HAP-1 (cell line): ENCODE data around the gene KRT80.

Experiments used
- DNase-seq, 2 experiments: peaks; one replicate each; pipeline ENCODE4 v3.0.0-alpha.2; 2016 to 2020; ENCODE audit warnings: low spot score in 2 of 2
- H3K27me3 ChIP-seq: fragments of 250-450 bp; sonication (Bioruptor Pico); 2 replicates; pipeline ENCODE4 v1.5.1; 2020; ENCODE audit warnings: low read depth, mild to moderate bottlenecking, moderate library complexity
- H3K36me3 ChIP-seq: fragments of 250-450 bp; sonication (Bioruptor Pico); replicated peaks from 2 replicates; pipeline ENCODE4 v1.5.1; 2020; ENCODE audit warnings: mild to moderate bottlenecking
- H3K4me1 ChIP-seq: fragments of 250-450 bp; sonication (Bioruptor Pico); 2 replicates; pipeline ENCODE4 v1.5.1; 2020; ENCODE audit warnings: mild to moderate bottlenecking
- H3K4me3 ChIP-seq: fragments of 250-450 bp; sonication (Bioruptor Pico); 2 replicates; pipeline ENCODE4 v1.5.1; 2020; ENCODE audit warnings: mild to moderate bottlenecking, moderate library complexity
- H3K9me3 ChIP-seq: fragments of 250-450 bp; sonication (Bioruptor Pico); 2 replicates; pipeline ENCODE4 v1.5.1; 2020; ENCODE audit warnings: mild to moderate bottlenecking, moderate library complexity
- in situ Hi-C: fragments of 300-500 bp; cut with MboI; formaldehyde crosslinking; loops from 3 replicates; pipeline ENCODE4 v1.14.3; 2020; ENCODE audit warnings: low sequenced_read_pairs, inconsistent platforms, mixed read lengths

The KRT80 gene

DNA sequence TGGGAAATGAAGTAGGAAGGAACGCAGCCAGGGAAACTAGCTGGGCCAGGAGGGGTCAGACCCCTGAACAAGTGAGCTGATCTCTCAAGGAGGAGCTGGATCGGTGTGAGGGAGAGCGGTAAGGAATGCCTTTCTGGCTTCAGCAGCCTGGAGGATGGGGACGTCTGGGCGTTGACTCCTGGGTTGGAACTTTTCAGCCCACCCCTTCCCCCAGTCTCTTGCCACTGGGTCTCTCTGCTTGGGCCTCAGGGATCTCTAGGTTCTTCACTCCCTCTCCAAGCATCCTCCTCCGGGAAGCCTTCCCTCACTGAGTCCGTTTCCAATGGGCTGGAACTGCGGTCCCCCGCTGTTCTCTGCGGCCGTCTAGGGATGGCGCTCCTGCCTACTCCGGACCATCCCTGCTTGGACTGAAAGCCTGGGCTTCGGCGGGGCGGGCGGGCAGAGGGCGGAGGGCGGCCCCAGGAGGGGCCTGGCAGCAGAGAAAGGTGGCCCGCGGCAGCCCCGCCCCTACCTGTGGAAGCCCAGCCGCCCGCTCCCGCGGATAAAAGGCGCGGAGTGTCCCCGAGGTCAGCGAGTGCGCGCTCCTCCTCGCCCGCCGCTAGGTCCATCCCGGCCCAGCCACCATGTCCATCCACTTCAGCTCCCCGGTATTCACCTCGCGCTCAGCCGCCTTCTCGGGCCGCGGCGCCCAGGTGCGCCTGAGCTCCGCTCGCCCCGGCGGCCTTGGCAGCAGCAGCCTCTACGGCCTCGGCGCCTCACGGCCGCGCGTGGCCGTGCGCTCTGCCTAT lies 41.1 kb upstream of the KRT80 start, which contains the start of gene KRT7:
KRT7 (plus strand) TSS at position 570 of the 788 bp plus-strand sequence; CDS start at position 624, 54 bp downstream.
- no peak for DNase-seq
- no peaks in the 10 kb centered on the region for H3K36me3 ChIP-seq
- no peaks in the 10 kb centered on the region; the same call in 1 of the 2 replicates for H3K27me3 ChIP-seq
- no peak within 1 kb of the TSS for H3K4me3 ChIP-seq
- H3K4me1 ChIP-seq, result no peaks in the 10 kb centered on the region
- no peaks in the 10 kb centered on the region for H3K9me3 ChIP-seq
- in situ Hi-C loops, result no loop called here

DNA sequence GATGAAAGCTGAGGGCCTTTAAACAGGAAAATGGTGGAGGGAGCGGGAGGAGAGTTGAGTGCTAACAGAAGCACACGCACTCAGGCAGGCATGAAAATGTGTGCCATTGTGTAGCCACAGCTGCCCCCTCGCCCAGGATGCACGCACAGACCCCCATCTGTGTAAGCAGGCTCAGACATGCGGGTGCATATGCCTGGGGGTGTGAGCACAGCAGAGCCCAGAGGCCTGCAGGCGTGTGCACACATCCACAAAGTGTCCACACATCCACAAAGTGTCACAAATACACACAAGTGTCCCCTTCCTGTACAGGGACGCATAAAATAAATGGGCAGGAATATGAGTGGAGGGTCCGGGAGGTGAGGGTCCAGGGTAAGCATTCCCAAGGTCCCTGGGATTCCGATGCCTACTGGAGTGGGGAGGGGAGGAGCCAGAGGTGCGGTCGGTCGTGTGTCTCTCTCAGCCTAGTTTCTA lies 40.4 kb upstream of the KRT80 start:
- DNase-seq, result no peak
- in situ Hi-C loops, result no loop called here
- no peak overlapping the region for H3K4me3 ChIP-seq
- no peaks in the 10 kb centered on the region for H3K4me1 ChIP-seq
- no peaks in the 10 kb centered on the region for H3K9me3 ChIP-seq
- H3K36me3 ChIP-seq, result no peaks in the 10 kb centered on the region
- H3K27me3 ChIP-seq, result peaks cover 3% of the 10 kb centered on the region; the same call in 1 of the 2 replicates

DNA sequence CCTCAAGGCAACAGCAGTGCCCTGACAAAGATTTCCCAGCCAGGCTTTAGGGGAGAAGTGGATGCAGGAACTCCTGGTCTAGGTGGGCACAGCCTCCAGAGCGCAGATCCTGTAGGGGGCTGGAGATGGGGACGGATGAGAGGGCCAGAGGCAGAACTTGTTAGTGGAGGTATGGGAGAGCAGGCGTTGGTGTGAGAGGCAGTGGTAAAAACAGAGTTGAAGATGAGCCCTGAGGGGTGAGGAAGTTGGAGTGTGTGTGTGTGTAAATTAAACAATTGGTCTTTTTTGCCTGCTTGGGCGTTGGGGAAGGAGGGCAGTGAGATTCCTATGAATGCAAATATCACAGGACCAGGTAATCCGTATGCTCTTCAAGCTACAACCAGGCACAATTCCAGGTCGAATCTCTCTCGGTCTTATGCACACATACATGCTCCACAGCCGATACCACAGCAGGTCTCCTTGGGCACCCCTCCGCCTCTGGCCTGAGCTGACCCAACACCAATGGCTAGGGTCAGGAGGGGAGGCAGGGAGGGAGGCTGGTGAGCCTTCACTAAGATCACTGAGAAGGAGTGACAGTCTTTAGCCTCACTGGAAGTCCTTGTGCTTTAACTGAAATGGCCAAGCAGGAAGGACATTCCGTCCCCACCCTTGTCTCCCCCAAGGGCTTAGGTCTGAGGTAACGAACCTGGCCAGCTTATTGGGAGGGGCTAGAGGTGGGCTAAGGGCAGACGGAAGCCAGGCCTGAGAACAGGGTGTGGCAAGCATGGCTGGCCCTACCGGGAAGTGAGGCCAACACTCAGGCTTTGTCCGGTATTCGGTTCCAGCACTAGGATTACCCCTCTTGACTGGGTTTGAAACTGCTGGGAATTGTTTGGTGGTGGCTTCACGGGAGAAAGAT lies 39.7 kb upstream of the KRT80 start:
- DNase-seq, result no peak
- Histone ChIP-seq H3K4me3 (no peak overlapping the region), H3K36me3 (no peaks in the 10 kb centered on the region), H3K27me3 (peaks cover 6% of the 10 kb centered on the region; the same call in 1 of the 2 replicates), H3K4me1 (no peaks in the 10 kb centered on the region), H3K9me3 (no peaks in the 10 kb centered on the region)
- in situ Hi-C loops, result no loop called here

DNA sequence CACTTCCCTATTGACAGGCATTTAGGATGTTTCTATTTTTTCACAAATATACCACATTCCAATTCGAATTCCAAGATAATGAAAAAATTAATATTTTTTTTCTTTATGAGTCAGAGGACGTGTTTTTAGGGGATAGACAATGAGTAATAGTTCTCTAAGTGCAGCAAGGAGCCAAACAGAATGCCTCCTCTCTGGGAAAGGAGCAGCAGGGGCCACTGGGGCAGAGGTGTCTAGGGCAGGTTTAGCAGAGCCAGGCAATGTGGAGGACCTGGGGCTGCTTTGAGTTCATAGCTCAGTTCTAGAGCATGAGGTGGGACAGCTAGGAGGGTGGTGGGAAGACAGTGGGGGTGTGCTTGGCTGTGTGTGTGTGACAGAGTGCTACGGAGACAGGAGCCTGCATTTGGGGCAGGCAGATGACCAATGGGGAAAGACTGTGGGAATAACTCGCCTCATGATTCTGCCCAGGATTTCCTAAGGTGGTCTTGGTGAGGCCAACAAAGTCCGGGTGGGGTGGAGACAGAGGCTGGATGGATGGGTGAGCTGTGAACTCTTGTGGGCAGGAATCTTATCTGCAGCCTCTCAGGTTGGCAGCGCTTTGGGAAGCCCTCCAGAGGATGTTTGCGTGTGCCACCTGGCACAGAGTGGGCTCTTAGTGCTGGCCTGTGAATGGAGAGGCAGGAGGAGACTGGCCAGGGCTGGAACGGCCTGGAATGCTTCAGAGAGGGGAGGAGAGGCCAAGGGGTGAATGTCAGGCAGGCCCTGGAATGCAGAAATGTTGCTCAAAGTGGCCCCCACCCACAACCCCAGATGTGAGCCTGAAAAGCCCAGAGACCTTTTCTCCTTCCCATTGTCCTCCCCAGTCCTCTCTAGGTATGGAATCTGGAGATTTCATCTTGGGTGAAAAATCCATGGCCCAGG lies 38.8 kb upstream of the KRT80 start:
- Histone ChIP-seq H3K36me3 (no peaks in the 10 kb centered on the region), H3K9me3 (no peaks in the 10 kb centered on the region), H3K4me3 (no peak overlapping the region), H3K4me1 (no peaks in the 10 kb centered on the region), H3K27me3 (peaks cover 9% of the 10 kb centered on the region)
- in situ Hi-C loops, result no loop called here
- no peak for DNase-seq

DNA sequence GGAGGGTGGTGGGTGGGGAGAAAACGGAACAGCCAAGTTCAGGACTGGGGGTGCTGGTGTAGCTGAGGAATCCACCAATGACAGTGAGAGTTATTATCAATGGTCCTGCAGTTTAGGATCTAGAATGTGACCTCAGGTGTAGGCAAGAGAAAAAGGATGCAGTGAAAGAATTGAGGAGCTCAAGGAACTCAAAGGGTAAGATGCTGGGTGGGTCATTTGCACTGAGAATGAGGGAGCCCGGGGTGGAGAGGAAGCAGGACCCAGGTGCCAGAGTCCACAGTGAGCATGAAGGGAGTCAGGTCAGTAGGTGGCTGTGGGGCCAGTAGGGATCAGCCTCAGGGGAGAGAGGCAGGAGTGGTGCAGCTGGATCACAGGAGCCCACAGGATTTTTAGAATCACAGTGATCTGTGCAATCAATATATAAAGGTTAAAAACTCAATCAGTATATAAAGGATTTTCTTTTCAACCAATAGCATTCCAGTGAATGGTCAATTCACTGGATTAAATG lies 38.1 kb upstream of the KRT80 start:
- Histone ChIP-seq H3K4me3 (no peak overlapping the region), H3K9me3 (no peaks in the 10 kb centered on the region), H3K27me3 (peaks cover 11% of the 10 kb centered on the region), H3K4me1 (no peaks in the 10 kb centered on the region), H3K36me3 (no peaks in the 10 kb centered on the region)
- DNase-seq, result no peak
- in situ Hi-C loops, result no loop called here

DNA sequence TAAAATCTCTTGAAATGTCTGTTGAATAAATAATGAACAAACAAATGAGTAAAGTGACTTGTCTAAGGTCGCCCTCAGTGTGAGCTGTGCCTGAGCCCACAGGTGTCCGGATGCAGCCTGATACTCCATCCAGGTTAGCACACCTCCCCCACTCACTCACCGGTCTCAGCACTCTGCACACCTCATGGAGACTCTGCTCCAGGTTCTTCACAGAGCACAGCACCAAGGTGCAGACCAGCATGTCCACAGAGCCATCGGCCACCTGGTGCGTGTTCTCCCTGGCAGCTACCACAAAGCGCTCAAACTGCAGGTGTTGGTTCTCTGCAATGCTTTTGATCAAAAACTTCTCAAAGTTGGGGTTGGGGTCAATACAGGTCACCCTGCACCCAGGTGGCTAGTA lies 37.1 kb upstream of the KRT80 start:
- H3K27me3 ChIP-seq, result peaks cover 20% of the 10 kb centered on the region
- no peaks in the 10 kb centered on the region for H3K9me3 ChIP-seq
- no peak for DNase-seq
- no peak overlapping the region for H3K4me3 ChIP-seq
- H3K4me1 ChIP-seq, result no peaks in the 10 kb centered on the region
- H3K36me3 ChIP-seq, result no peaks in the 10 kb centered on the region
- in situ Hi-C loops, result no loop called here

DNA sequence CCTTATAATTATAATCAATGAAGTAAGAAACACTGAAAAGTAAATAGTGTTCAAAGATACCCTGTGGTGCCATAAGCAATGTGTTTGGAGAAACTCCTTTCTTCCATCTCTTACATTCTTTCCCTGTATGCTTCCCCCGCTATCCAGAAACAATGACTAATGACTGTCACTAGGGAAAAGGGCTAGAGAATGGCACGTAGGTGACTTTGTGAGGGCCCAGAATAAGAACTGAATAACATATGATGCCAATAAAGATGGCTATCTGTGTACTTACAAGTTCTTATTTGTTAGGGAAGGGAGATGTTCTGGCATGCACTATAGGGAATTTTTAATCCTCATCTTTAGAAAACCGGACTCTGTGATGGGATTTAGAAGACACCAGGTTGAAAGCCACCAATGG lies 36.6 kb upstream of the KRT80 start:
- Histone ChIP-seq H3K4me1 (no peaks in the 10 kb centered on the region), H3K9me3 (no peaks in the 10 kb centered on the region), H3K36me3 (no peaks in the 10 kb centered on the region), H3K4me3 (no peak overlapping the region), H3K27me3 (peaks cover 20% of the 10 kb centered on the region)
- no peak for DNase-seq
- in situ Hi-C loops, result no loop called here

DNA sequence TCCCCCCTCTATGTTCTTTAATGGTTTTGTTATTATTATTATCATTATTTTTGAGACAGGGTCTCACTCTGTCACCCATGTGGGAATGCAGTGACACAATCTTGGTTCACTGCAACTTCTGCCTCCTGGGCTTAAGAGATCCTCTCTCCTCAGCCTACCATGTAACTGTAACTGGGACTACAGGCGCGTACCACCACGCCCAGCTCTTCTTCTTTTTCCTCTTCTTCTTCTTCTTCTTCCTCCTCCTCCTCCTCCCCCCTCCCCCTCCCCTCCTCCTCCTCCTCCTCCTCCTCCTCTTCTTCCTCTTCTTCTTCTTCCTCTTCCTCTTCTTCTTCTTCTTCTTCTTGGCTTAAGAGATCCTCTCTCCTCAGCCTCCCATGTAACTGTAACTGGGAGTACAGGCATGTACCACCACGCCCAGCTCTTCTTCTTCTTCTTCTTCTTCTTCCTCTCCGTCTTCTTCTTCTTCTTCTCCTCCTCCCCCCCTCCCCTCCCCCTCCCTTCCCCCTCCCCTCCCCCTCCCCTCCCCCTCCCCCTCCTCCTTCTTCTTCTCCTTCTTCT lies 35.9 kb upstream of the KRT80 start:
- H3K4me3 ChIP-seq, result no peak overlapping the region
- H3K4me1 ChIP-seq, result no peaks in the 10 kb centered on the region
- peaks cover 26% of the 10 kb centered on the region for H3K27me3 ChIP-seq
- in situ Hi-C loops, result no loop called here
- no peaks in the 10 kb centered on the region for H3K9me3 ChIP-seq
- no peaks in the 10 kb centered on the region for H3K36me3 ChIP-seq
- DNase-seq, result no peak

DNA sequence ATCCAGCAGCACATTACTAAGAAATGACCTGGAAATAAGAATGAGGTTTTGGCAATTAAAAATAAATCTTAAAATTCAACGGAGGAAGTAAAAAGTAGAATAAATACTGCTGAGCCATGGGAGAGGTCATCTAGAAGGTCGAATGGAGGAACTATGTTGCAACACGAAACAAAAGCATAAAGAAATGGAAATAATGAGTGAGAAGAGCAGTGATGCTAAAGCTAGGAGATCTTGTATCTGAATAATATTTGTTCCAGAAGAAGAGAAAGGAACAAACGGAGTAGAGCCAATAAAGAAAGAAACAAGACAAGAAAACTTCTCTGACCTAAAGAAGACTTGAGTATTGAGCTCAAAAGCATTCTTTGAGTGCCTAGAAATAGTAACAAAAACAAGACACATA lies 34.6 kb upstream of the KRT80 start:
- H3K27me3 ChIP-seq, result peaks cover 36% of the 10 kb centered on the region
- no peaks in the 10 kb centered on the region for H3K4me1 ChIP-seq
- no peak for DNase-seq
- no peak overlapping the region for H3K4me3 ChIP-seq
- H3K9me3 ChIP-seq, result no peaks in the 10 kb centered on the region
- in situ Hi-C loops, result no loop called here
- no peaks in the 10 kb centered on the region for H3K36me3 ChIP-seq

DNA sequence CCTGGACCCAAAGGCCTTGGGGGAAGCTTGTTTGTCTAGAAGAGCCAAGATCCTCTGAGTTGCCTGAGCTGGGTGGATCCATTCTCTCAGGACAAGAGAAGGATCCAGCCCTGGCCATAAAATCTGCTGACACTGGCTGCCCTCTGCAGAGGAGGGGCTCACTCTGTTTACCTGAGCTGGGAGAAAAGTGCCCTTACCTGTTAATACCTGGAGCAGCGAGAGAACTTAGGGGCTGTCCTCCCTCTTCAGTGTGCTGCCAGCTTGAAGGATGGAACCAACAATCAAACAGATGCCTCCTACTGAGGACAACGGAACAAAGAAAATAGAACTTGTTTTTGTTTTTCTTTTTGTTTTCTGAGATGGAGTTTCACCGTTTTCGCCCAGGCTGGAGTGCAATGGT lies 33.9 kb upstream of the KRT80 start:
- no peaks in the 10 kb centered on the region for H3K9me3 ChIP-seq
- no peak for DNase-seq
- no peak overlapping the region for H3K4me3 ChIP-seq
- no peaks in the 10 kb centered on the region for H3K36me3 ChIP-seq
- H3K4me1 ChIP-seq, result no peaks in the 10 kb centered on the region
- peaks cover 40% of the 10 kb centered on the region for H3K27me3 ChIP-seq
- in situ Hi-C loops, result no loop called here

DNA sequence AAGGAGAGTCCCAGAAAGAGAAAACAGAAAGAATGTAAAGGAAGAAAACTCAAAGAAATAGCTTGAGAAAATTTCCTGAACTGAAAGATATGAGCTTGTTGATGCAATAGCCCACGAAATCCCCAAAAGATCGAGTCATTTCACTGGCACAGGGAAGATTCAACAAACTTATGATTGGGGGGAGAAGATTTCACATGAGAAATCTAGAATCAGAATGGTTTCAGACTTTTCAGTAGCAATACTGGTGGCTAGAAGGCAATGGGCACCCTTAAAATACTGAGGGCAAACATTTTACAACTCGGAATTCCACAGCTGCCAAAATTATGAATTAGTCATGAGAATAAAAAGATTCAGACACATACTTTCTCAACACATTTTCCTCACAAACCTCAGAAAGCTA lies 32.3 kb upstream of the KRT80 start:
- no peak for DNase-seq
- no peaks in the 10 kb centered on the region for H3K4me1 ChIP-seq
- H3K36me3 ChIP-seq, result no peaks in the 10 kb centered on the region
- H3K4me3 ChIP-seq, result no peak overlapping the region
- no peaks in the 10 kb centered on the region for H3K9me3 ChIP-seq
- in situ Hi-C loops, result no loop called here
- peaks cover 51% of the 10 kb centered on the region for H3K27me3 ChIP-seq

DNA sequence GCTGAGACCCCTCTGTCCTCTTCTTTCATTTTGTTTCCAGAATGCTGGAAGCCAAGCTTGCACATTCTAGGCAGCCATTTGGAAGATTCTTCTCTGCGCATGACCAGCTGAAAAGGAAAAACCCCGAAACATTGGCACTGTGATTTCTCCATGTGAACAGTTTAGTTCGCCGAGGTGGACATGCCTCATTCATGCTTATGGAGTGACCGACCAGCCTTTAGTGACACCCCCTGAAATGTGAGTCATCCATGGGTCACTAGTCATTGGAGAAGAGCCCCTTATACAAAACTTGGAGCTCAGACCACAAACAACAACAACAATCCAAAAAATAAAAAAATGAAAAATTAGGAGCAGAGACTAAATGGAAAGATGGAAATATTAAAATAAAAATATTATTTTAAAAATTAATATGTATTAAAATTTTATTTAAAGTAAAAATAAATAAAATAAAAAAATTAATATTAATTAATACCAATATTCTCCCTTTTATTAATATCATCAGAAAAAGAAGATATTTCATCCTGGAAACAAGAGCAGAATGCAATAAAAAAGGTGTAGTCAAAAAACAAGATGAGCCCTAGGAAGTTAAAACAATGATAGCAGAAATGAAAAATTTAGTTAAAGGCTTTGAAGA lies 31.7 kb upstream of the KRT80 start:
- DNase-seq, result no peak
- in situ Hi-C loops, result no loop called here
- Histone ChIP-seq H3K27me3 (peaks cover 52% of the 10 kb centered on the region), H3K4me3 (no peak overlapping the region), H3K36me3 (no peaks in the 10 kb centered on the region), H3K9me3 (no peaks in the 10 kb centered on the region), H3K4me1 (no peaks in the 10 kb centered on the region)
